ENCODE data around the gene ZNF611.
"Not testable (repeated sequence)": the region's sequence is repeated elsewhere in the genome, so short reads cannot be mapped to it uniquely, and the experiment has no call there.

The ZNF611 gene

DNA sequence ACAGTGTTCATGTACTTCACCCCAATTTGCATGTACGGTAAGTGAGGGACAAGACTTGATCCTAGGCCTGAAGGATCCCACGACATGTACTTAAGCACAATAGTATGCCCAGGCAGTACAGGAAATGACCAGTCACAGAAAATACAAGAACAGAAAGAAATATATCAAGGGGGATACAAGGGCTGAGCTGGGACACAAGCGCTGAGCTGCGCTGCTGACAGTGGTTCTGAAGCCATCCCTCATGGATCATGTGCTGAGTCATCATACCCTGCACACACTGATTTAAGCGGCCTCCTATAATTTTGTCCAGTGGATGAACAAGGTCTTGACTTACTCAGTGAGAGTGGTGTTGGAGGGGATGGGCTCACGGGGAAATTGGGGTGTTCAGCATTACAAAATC lies 59.6 kb downstream of the ZNF611 start:
- DNase-seq = not testable (repeated sequence)

DNA sequence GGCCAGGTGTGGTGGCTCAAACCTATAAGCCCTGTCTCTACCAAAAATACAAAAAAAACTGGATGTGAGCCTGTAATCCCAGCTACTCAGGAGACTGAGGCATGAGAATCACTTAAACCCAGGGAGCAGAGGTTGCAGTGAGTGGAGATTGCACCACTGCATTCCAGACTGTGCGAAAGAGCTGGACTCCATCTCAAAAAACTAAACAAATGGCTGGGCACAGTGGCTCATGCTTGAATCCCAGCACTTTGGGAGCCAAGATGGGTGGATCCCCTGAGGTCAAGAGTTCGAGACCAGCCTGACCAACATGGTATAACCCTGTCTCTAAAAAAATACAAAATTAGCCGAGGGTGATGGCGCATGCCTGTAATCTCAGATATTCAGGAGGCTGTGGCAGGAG lies 61.8 kb downstream of the ZNF611 start:
- no peak for DNase-seq

DNA sequence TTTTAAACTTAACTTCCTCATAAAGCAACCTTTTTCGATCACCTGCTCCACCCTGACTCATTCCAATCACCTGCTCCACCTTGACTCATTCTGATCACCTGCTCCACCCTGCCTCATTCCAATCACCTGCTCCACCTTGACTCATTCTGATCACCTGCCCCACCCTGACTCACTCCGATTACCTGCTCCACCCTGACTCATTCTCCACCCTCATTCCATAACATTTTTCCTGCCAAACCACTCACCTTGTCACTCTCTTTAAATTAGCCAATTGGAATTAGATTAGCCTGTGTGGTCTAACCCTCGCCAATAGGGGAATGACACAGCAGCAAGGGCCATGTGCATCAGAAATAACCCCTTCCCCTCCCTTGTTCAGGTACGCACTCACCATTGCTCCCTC lies 64.8 kb downstream of the ZNF611 start:
- no peak for DNase-seq

DNA sequence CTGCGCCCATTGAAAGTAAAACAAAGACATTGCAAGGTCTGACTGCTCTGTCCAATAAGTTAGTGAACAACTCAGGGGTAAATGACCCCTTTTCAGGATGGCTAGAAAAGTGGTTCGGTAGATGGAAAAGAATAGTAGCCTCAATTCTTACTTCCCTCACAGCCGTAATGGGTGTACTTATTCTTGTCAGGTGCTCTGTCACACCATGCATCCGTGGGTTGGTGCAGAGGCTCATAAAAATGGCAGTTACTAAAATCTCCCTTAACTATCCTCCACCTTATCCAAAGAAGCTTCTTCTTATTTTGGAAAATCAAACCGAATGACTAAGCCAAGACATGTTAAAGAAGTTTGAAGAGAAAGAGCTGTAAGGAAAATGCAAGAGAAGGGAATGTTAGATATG lies 65.3 kb downstream of the ZNF611 start:
- no peak for DNase-seq

DNA sequence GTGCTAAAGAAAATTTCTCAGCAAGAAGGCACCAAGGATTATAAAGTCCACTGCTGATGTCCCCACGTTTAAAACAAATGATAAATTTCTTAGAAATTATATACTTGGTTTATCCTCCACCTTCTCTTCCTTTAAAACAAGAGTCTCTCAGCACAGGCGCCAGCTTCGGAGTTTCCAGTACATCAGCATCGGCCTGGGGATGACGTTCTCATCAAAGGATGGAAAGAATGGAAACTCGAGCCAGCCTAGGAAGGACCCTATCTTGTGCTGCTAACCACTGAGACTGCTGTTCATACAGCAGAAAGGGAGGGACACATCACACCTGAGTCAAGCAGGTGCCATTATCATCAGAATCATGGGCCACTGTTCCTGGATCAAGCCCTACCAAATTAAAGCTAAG lies 66.9 kb downstream of the ZNF611 start:
- DNase-seq = no peak

DNA sequence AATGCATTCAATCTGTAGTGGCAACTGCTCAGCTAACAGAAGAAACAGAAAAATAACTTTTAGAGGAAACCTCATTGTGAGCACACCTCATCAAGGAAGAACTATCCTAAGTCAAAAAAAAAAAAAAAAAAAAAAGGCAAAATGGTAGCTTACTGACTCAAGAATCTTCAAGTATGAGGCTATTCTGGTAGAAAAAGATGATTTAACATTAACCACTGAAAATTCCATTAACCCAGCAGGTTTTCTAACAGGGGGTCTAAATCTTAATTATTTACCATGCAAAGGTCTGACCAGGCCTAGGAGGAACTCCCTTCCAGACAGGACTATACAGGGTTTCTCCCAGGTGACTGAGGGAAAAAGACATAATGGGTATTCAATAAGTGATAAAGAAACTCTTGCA lies 68.3 kb downstream of the ZNF611 start:
- no peak for DNase-seq

DNA sequence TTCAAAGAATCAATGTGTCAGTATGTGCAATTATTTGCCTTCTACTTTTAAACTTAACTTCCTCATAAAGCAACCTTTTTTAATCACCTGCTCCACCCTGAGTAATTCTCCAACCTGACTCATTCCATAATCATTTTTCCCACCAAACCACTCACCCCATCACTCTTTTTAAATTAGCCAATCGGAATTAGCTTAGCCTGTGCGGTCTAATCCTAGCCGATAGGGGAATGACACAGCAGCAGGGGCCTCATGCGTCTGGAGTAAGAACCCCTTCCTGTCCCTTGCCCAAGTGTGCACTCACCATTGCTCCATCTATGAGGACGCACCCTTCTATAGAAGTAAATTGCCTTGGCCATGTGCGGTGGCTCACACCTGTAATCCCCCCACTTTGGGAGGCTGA lies 69.3 kb downstream of the ZNF611 start:
- DNase-seq = no peak

DNA sequence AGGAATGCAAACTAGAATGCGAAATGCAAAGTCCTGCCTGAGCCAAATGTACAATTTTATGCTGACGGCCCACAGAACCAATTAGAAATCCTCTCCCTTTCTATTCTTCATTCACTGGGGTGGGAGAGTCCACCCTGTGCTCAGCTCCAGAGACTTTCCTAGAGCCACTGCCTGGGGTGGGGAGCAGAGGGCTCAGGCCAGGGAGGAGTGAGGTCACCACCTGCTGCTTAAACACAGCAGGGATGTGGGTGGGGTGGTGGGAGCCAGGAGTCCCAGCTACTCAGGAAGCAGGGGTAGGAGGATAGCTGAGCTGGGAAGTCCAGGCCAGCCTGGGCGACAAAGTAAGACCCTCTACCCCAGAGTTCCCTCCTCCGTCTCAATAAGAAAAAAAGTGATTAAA lies 69.8 kb downstream of the ZNF611 start:
- no peak for DNase-seq

DNA sequence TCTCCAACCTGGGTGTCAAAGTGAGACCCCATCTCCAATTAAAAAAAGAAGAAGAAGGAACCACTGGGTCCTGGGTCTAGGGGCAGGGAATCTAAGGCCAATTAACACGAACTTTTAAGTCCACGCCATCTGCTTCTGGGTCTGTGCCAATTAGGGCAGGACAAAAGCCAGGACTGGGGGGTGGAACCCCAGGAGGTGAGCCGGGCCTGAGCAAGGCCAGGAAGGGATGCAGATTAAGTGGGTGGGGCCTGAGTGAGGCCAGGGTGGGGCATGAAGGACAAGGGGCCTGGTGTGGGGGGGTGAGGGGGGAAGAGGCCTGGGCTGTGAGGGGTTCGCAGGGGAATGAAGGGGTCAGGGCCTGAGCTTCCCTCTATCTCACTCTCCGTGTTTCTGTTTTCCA lies 70.4 kb downstream of the ZNF611 start:
- DNase-seq = no peak

DNA sequence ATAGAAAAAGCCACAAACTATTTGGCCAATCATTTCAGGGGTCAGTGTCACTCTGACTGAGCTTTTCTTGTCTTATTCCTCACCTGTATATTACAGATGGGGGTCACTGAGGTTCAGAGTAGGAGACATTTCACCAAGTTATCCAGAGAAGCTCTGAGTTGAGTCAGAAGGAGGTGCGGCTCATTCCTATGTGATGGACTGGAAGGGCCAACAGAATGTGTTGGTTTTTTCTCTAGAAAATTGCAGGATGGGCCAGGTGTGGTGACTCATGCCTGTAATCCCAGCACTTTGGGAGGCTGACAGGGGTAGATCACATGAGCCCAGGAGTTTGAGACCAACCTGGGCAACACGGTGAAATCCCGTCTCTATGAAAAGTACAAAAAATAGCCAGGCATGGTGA lies 72.2 kb downstream of the ZNF611 start:
- DNase-seq = no peak

DNA sequence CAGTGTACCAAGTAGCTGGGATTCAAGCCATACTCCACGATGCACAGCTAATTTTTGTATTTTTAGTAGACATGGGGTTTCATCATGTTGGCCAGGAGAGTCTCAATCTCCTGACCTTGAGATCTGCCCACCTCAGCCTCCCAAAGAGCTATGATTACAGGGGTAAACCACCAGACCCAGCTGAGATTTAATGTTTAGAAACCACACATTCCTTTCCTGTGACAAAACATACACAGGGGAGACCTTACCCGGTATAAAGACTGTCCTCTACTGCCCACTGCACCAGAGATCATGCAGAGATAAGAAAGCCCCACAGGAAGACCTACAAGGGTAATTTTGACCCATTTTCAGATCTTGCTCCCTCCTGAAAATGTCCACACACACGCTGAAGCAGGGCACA lies 73.9 kb downstream of the ZNF611 start:
- no peak for DNase-seq

DNA sequence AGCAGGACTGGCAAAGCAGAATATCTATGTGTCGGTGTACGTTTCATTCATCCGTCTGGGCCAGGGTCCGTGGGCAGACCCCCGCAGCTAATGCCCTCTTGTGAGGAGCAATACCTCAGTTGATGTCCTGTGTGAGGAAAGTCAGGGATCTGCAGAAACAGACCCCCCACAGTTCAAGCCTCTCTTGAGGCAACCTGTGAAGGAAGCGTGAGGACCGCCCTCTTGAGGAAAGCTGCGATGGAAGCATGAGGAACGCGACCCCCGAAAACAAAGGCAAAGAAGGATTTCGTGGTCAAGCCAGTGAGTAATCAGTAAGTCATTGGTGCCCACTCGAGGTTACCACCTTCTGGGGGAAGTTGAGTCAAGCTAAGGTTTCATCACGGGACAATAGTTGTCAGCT lies 75.8 kb downstream of the ZNF611 start:
- DNase-seq = no peak

DNA sequence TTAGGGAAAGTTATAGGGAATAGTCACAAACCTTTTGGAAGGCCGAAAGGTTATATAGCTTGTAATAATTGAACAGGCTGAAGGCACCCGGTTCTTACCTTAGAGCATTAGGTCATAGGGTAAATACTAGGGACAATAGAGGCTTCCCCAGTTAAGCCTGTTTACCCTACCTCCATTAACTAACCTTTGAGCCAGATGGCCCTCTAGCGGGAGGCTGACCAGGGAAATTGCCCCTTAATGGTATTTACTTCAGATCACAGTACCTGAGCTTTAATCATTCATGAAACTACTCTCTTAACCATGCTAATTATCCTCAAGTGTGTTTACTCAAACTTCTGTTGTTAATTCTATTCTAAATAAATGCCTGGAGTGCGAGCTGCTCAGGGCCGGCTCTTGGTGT lies 76.2 kb downstream of the ZNF611 start:
- DNase-seq = no peak

DNA sequence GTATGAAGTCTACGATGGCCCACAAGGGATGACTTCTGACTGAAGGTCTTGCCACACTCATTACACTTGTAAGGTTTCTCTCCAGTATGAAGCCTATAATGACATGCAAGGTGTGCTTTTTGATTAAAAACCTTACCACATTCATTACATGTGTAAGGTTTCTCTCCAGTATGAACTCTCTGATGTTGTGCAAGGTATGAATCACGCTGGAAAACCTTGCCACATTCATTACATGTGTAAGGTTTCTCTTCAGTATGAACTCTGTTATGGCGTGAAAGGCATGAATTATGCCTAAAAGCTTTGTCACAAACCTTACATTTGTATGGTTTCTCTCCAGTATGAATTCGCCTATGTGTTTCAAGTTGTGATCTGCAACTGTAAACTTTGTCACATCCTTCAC lies 81.7 kb downstream of the ZNF611 start:
- no peak for DNase-seq
